Upper lobe of right lung (tissue), 1 donor: ENCODE data around the gene CHTOP. TPM values are rescaled to one million over a fixed set of nuclear protein-coding genes. Genes with fewer than 3 reads are reported as not detected.
"Not testable (repeated sequence)": the region's sequence is repeated elsewhere in the genome, so short reads cannot be mapped to it uniquely, and the experiment has no call there.

Source experiments
- ATAC-seq: fragments of 200-7000 bp; cut with Tn5 transposase; one replicate; pipeline ENCODE4 v1.9.1; 2020; ENCODE audit warnings: mild to moderate bottlenecking, moderate library complexity
- DNase-seq: peaks from one replicate; pipeline ENCODE4 v3.0.0-alpha.2; 2020
- H3K27ac ChIP-seq: fragments of 200-600 bp; one replicate; pipeline ENCODE4 v1.8.0; 2022
- H3K27me3 ChIP-seq: fragments of 200-600 bp; one replicate; pipeline ENCODE4 v1.8.0; 2022; ENCODE audit warnings: mild to moderate bottlenecking
- H3K36me3 ChIP-seq: fragments of 200-600 bp; one replicate; pipeline ENCODE4 v1.8.0; 2022
- H3K4me1 ChIP-seq: fragments of 200-600 bp; one replicate; pipeline ENCODE4 v1.8.0; 2022
- H3K4me3 ChIP-seq: fragments of 200-600 bp; one replicate; pipeline ENCODE4 v1.8.0; 2022; ENCODE audit warnings: mild to moderate bottlenecking
- H3K9me3 ChIP-seq: fragments of 200-600 bp; one replicate; pipeline ENCODE4 v1.8.0; 2022
- intact Hi-C: fragments of 100-400 bp; cut with DNase I; formaldehyde crosslinking; loops from one replicate; pipeline ENCODE4 v1.11.0; 2022
- total RNA-seq: library from RNA; stranded (reverse); fragmentation: NEBNext Ultra II Directional; extraction: Animal tissue kit (Norgen Biotek cat#: 25700); gene quantifications from one replicate; pipeline ENCODE4 v1.2.1, GENCODE V29; 2021
- TF ChIP-seq, protein P1 (sequence below): fragments of 200-600 bp; IDR thresholded peaks from one replicate; pipeline ENCODE4 v1.8.0; 2022; ENCODE audit warnings: antibody characterized with exemption
- donor health status: DM: no; HTN: yes; CAD: no; lungs with severe emphysema.

CHTOP gene
- total RNA-seq, 1 donor from 2014 or later: 63.5 TPM

DNA sequence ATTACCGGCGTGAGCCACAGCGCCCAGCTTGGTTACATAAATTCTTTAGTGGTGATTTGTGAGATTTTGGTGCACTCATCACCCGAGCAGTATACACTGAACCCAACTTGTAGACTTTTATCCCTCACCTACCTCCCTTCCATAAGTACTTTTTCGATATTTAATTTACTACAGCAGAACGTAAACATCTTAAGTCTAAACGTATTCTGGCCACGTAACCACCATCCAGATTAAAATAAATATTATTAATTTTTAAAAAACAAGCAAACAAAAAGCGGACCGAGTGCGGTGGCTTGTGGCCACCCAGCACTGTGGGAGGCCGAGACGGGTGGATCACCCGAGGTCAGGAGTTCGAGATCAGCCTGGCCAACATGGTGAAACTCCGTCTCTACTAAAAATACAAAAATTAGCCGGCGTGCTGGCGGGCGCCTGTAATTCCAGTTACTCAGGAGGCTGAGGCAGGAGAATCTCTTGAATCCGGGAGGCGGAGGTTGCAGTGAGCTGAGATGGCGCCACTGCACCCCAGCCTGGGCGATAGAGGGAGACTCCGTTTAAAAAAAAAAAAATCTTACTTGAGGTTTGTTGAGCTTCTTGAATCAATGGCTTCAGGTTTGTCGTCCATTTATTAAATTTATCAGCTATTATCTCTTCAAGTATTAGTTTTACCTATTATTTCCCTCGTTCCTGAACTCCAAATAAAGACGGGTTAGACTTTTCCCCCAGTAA, 37.9 kb downstream of the CHTOP start:
- ATAC-seq (peak; percentile 2), DNase-seq (peak; percentile 75)
- TF ChIP-seq, protein P1, sequence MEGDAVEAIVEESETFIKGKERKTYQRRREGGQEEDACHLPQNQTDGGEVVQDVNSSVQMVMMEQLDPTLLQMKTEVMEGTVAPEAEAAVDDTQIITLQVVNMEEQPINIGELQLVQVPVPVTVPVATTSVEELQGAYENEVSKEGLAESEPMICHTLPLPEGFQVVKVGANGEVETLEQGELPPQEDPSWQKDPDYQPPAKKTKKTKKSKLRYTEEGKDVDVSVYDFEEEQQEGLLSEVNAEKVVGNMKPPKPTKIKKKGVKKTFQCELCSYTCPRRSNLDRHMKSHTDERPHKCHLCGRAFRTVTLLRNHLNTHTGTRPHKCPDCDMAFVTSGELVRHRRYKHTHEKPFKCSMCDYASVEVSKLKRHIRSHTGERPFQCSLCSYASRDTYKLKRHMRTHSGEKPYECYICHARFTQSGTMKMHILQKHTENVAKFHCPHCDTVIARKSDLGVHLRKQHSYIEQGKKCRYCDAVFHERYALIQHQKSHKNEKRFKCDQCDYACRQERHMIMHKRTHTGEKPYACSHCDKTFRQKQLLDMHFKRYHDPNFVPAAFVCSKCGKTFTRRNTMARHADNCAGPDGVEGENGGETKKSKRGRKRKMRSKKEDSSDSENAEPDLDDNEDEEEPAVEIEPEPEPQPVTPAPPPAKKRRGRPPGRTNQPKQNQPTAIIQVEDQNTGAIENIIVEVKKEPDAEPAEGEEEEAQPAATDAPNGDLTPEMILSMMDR: peak; percentile 18
- Histone ChIP-seq H3K27ac (peak overlapping the region; percentile 88), H3K4me3 (peak overlapping the region; percentile 84), H3K36me3 (peaks cover 30% of the 10 kb centered on the region)
- H3K4me1 ChIP-seq, H3K9me3 ChIP-seq, intact Hi-C loops, H3K27me3 ChIP-seq: not testable (repeated sequence)

GRCh38 chr1:153673511-153673910, 39.6 kb downstream of the CHTOP start:
- DNase-seq: no peak
- no peak overlapping the region for H3K27ac ChIP-seq
- no peaks in the 10 kb centered on the region for H3K9me3 ChIP-seq
- no peak overlapping the region for H3K4me3 ChIP-seq
- peaks cover 10% of the 10 kb centered on the region for H3K27me3 ChIP-seq
- intact Hi-C loops: no loop called here
- peaks cover 21% of the 10 kb centered on the region for H3K4me1 ChIP-seq
- peaks cover 12% of the 10 kb centered on the region for H3K36me3 ChIP-seq
- TF ChIP-seq, protein P1: no peak
- ATAC-seq: no peak

GRCh38 chr1:153677718-153678518, 44.1 kb downstream of the CHTOP start:
- peaks cover 24% of the 10 kb centered on the region for H3K27me3 ChIP-seq
- intact Hi-C loops: loop anchor here (5.0 kb wide), 2 partner anchors 69 to 94 kb away; no protein-coding TSS in a partner anchor
- H3K4me1 ChIP-seq: peaks cover 14% of the 10 kb centered on the region
- peak overlapping the region; percentile 67 for H3K4me3 ChIP-seq
- ATAC-seq: peak; percentile 77
- no peak for DNase-seq
- H3K36me3 ChIP-seq: no peaks in the 10 kb centered on the region
- no peaks in the 10 kb centered on the region for H3K9me3 ChIP-seq
- TF ChIP-seq, protein P1: peak; percentile 90
- peak overlapping the region; percentile 74 for H3K27ac ChIP-seq

DNA sequence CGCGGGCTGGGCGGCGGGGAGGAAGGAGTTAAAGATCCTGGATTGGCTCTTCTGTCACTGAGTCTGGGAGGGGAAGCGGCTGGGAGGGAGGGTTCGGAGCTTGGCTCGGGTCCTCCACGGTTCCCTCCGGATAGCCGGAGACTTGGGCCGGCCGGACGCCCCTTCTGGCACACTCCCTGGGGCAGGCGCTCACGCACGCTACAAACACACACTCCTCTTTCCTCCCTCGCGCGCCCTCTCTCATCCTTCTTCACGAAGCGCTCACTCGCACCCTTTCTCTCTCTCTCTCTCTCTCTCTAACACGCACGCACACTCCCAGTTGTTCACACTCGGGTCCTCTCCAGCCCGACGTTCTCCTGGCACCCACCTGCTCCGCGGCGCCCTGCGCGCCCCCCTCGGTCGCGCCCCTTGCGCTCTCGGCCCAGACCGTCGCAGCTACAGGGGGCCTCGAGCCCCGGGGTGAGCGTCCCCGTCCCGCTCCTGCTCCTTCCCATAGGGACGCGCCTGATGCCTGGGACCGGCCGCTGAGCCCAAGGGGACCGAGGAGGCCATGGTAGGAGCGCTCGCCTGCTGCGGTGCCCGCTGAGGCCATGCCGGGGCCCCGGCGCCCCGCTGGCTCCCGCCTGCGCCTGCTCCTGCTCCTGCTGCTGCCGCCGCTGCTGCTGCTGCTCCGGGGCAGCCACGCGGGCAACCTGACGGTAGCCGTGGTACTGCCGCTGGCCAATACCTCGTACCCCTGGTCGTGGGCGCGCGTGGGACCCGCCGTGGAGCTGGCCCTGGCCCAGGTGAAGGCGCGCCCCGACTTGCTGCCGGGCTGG, 44.9 kb downstream of the CHTOP start, which contains the start of gene NPR1:
Gene NPR1, plus strand, starts transcription at position 170 of the 818 bp plus-strand sequence. Its CDS starts 421 bp downstream, at position 591.
- H3K4me1 ChIP-seq: peaks cover 14% of the 10 kb centered on the region
- TF ChIP-seq, protein P1: no peak
- H3K36me3 ChIP-seq: no peaks in the 10 kb centered on the region
- intact Hi-C loops: loop anchor here (5.0 kb wide), 2 partner anchors 69 to 94 kb away; no protein-coding TSS in a partner anchor
- DNase-seq (peak; percentile 84), ATAC-seq (peak; percentile 67)
- H3K27ac ChIP-seq: peak within 1 kb of the TSS; percentile 74
- H3K4me3 ChIP-seq: peak within 1 kb of the TSS; percentile 67
- peaks cover 24% of the 10 kb centered on the region for H3K27me3 ChIP-seq
- H3K9me3 ChIP-seq: no peaks in the 10 kb centered on the region
